HG03521 (cell line): ENCODE data around the gene MSL1.
"Not testable (repeated sequence)": the region's sequence is repeated elsewhere in the genome, so short reads cannot be mapped to it uniquely, and the experiment has no call there.

Experiments
- ATAC-seq: cut with Tn5 transposase; IDR thresholded peaks from one replicate; pipeline ENCODE4 v1.9.1; 2021; ENCODE audit warnings: mild to moderate bottlenecking, moderate library complexity; ENCODE audit not compliant: unreplicated experiment

The MSL1 gene

GRCh38 chr17:40124279-40125141 is 2.7 kb downstream of the MSL1 start:
- ATAC-seq, result no peak

- ATAC-seq, result no peak
Observed at GRCh38 chr17:40129498-40129897, 7.7 kb downstream of the MSL1 start.

- no peak for ATAC-seq
Observed at GRCh38 chr17:40130352-40131042, 8.7 kb downstream of the MSL1 start.

- ATAC-seq, result no peak
Observed at GRCh38 chr17:40134184-40134583, 12.4 kb downstream of the MSL1 start.

GRCh38 chr17:40135817-40136216 is 14.0 kb downstream of the MSL1 start:
- no peak for ATAC-seq

GRCh38 chr17:40139566-40140058 is 17.8 kb downstream of the MSL1 start:
- peak; percentile 5 for ATAC-seq

- not testable (repeated sequence) for ATAC-seq
Observed at GRCh38 chr17:40143166-40143565, 21.4 kb downstream of the MSL1 start.

GRCh38 chr17:40145476-40145875 is 23.7 kb downstream of the MSL1 start:
- ATAC-seq, result no peak

- ATAC-seq, result no peak
Observed at GRCh38 chr17:40148527-40148926, 26.8 kb downstream of the MSL1 start.

GRCh38 chr17:40150276-40150675 is 28.5 kb downstream of the MSL1 start:
- no peak for ATAC-seq

- no peak for ATAC-seq
Observed at GRCh38 chr17:40151414-40151963, 29.7 kb downstream of the MSL1 start.

- ATAC-seq, result no peak
Observed at GRCh38 chr17:40153603-40154236, 31.9 kb downstream of the MSL1 start.

- no peak for ATAC-seq
Observed at GRCh38 chr17:40157973-40158372, 36.2 kb downstream of the MSL1 start.

GRCh38 chr17:40158438-40159013 is 36.8 kb downstream of the MSL1 start:
- no peak for ATAC-seq

- no peak for ATAC-seq
Observed at GRCh38 chr17:40159456-40159855, 37.7 kb downstream of the MSL1 start.

GRCh38 chr17:40167685-40168261 is 46.0 kb downstream of the MSL1 start:
- ATAC-seq, result no peak

GRCh38 chr17:40168262-40168832 is 46.6 kb downstream of the MSL1 start:
- no peak for ATAC-seq

- ATAC-seq, result no peak
Observed at GRCh38 chr17:40170325-40170724, 48.6 kb downstream of the MSL1 start.

- no peak for ATAC-seq
Observed at GRCh38 chr17:40171750-40172149, 50.0 kb downstream of the MSL1 start.

GRCh38 chr17:40173091-40173777 is 51.5 kb downstream of the MSL1 start:
- ATAC-seq, result no peak
